Suprapubic skin (tissue), 4 donors: ENCODE measurements around the gene TXNDC17. TPM values are rescaled to one million over a fixed set of nuclear protein-coding genes. Genes with fewer than 3 reads are reported as not detected.

ENCODE experiments used
- DNase-seq, 2 donors: peaks; one replicate each; pipeline ENCODE4 v3.0.0-alpha.2; 2019; ENCODE audit warnings: low spot score in 2 of 2
- H3K27ac ChIP-seq: fragments of 200-600 bp; sonication (generic); one replicate; pipeline ENCODE4 v1.5.1; 2019
- H3K27me3 ChIP-seq: fragments of 200-600 bp; sonication (generic); one replicate; pipeline ENCODE4 v1.5.1; 2019
- H3K36me3 ChIP-seq: fragments of 200-600 bp; sonication (generic); one replicate; pipeline ENCODE4 v1.5.1; 2019
- H3K4me1 ChIP-seq: fragments of 200-600 bp; sonication (generic); one replicate; pipeline ENCODE4 v1.5.1; 2019
- H3K4me3 ChIP-seq: fragments of 200-600 bp; sonication (generic); one replicate; pipeline ENCODE4 v1.5.1; 2019; ENCODE audit warnings: mild to moderate bottlenecking
- H3K9me3 ChIP-seq: fragments of 200-600 bp; sonication (generic); one replicate; pipeline ENCODE4 v1.5.1; 2019
- EP300 ChIP-seq: sonication (generic); formaldehyde crosslinking; IDR thresholded peaks from one replicate; pipeline ENCODE4 v1.6.1; 2017; ENCODE audit warnings: antibody characterized with exemption
- POLR2A ChIP-seq, 2 donors: fragments of 450-650 bp; IDR thresholded peaks; one replicate each; pipeline ENCODE4 v1.6.1; 2017; ENCODE audit warnings: antibody characterized with exemption in 2 of 2, mild to moderate bottlenecking in 2 of 2, moderate library complexity in 2 of 2
- POLR2AphosphoS5 ChIP-seq, 3 donors: sonication (generic); formaldehyde crosslinking; IDR thresholded peaks; one replicate each; pipeline ENCODE4 v1.6.1; 2017; ENCODE audit warnings: antibody characterized with exemption in 3 of 3
- WGBS: methylation state at CpG from one replicate; pipeline ENCODE4 v1.1.5; 2018; 5-methylcytosine and 5-hydroxymethylcytosine counted together
- total RNA-seq, 4 donors: library from RNA; depleted of rRNA; stranded (reverse); fragments of >200 nt; gene quantifications; one replicate each; pipeline ENCODE4 v1.1.0, GENCODE V29; 2016
- TF ChIP-seq, protein P1 (sequence below), 2 donors: fragments of 200-600 bp in 1 of 2; fragments of 450-650 bp in 1 of 2; sonication (generic) in 1 of 2; IDR thresholded peaks; one replicate each; pipeline ENCODE4 v1.5.1; 2016 to 2019; ENCODE audit warnings: antibody characterized with exemption in 2 of 2, mild to moderate bottlenecking in 1 of 2, moderate library complexity in 1 of 2

The TXNDC17 gene
- total RNA-seq, 4 donors from 2014 or later: 30.0 to 153 (median 92.9) TPM

- DNase-seq: no peak
- 77% methylated on average over 4 of the region's 4 CpGs for WGBS
- Histone ChIP-seq H3K27ac (no peak overlapping the region), H3K36me3 (no peaks in the 10 kb centered on the region), H3K27me3 (peaks cover 45% of the 10 kb centered on the region), H3K4me1 (no peaks in the 10 kb centered on the region), H3K9me3 (no peaks in the 10 kb centered on the region), H3K4me3 (no peak overlapping the region)
- TF ChIP-seq, protein P1, sequence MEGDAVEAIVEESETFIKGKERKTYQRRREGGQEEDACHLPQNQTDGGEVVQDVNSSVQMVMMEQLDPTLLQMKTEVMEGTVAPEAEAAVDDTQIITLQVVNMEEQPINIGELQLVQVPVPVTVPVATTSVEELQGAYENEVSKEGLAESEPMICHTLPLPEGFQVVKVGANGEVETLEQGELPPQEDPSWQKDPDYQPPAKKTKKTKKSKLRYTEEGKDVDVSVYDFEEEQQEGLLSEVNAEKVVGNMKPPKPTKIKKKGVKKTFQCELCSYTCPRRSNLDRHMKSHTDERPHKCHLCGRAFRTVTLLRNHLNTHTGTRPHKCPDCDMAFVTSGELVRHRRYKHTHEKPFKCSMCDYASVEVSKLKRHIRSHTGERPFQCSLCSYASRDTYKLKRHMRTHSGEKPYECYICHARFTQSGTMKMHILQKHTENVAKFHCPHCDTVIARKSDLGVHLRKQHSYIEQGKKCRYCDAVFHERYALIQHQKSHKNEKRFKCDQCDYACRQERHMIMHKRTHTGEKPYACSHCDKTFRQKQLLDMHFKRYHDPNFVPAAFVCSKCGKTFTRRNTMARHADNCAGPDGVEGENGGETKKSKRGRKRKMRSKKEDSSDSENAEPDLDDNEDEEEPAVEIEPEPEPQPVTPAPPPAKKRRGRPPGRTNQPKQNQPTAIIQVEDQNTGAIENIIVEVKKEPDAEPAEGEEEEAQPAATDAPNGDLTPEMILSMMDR (IDR thresholded peaks at IDR 0.05): no peak
- TF ChIP-seq POLR2A (IDR thresholded peaks at IDR 0.05): no peak
- TF ChIP-seq EP300: no peak
Observed at GRCh38 chr17:6681176-6681575, 40.3 kb downstream of the TXNDC17 start.

DNA sequence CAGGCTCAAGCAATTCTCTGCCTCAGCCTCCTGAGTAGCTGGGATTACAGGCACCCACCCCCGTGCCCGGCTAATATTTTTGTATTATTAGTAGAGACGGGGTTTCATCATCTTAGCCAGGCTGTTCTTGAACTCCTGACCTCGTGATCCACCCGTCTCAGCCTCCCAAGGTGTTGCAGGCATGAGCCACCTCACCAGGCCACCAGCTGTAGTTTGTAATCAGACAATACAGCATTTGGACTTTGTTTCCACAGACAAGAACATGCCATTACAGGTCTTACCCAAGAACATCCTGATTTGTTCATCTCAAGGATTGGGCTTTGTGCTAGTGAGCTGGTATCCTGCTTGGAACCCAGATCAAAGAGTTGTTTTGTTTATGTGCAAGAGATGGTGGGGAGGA, 40.8 kb downstream of the TXNDC17 start:
- Histone ChIP-seq H3K4me3 (no peak overlapping the region), H3K27ac (no peak overlapping the region), H3K36me3 (no peaks in the 10 kb centered on the region), H3K27me3 (peaks cover 42% of the 10 kb centered on the region), H3K4me1 (no peaks in the 10 kb centered on the region), H3K9me3 (no peaks in the 10 kb centered on the region)
- TF ChIP-seq POLR2AphosphoS5 (IDR thresholded peaks at IDR 0.05) (no peak), POLR2A (IDR thresholded peaks at IDR 0.05) (no peak), EP300 (no peak)
- TF ChIP-seq, protein P1 (IDR thresholded peaks at IDR 0.05): no peak
- 69% methylated on average over 5 of the region's 5 CpGs for WGBS
- DNase-seq: no peak

GRCh38 chr17:6682339-6682738, 41.5 kb downstream of the TXNDC17 start:
- 88% methylated on average over 4 of the region's 4 CpGs for WGBS
- Histone ChIP-seq H3K36me3 (no peaks in the 10 kb centered on the region), H3K9me3 (no peaks in the 10 kb centered on the region), H3K27ac (no peak overlapping the region), H3K4me3 (no peak overlapping the region), H3K27me3 (peaks cover 36% of the 10 kb centered on the region), H3K4me1 (no peaks in the 10 kb centered on the region)
- TF ChIP-seq POLR2A (IDR thresholded peaks at IDR 0.05) (no peak), EP300 (no peak), POLR2AphosphoS5 (IDR thresholded peaks at IDR 0.05) (no peak)
- TF ChIP-seq, protein P1 (IDR thresholded peaks at IDR 0.05): no peak
- no peak for DNase-seq

GRCh38 chr17:6683081-6683684, 42.3 kb downstream of the TXNDC17 start:
- Histone ChIP-seq H3K36me3 (no peaks in the 10 kb centered on the region), H3K4me1 (no peaks in the 10 kb centered on the region), H3K27ac (no peak overlapping the region), H3K9me3 (no peaks in the 10 kb centered on the region), H3K4me3 (no peak overlapping the region), H3K27me3 (peaks cover 30% of the 10 kb centered on the region)
- WGBS: 98% methylated on average over 3 of the region's 3 CpGs
- TF ChIP-seq, protein P1 (IDR thresholded peaks at IDR 0.05): no peak
- TF ChIP-seq POLR2AphosphoS5 (IDR thresholded peaks at IDR 0.05): no peak
- no peak for TF ChIP-seq EP300
- TF ChIP-seq POLR2A (IDR thresholded peaks at IDR 0.05): no peak
- no peak for DNase-seq

DNA sequence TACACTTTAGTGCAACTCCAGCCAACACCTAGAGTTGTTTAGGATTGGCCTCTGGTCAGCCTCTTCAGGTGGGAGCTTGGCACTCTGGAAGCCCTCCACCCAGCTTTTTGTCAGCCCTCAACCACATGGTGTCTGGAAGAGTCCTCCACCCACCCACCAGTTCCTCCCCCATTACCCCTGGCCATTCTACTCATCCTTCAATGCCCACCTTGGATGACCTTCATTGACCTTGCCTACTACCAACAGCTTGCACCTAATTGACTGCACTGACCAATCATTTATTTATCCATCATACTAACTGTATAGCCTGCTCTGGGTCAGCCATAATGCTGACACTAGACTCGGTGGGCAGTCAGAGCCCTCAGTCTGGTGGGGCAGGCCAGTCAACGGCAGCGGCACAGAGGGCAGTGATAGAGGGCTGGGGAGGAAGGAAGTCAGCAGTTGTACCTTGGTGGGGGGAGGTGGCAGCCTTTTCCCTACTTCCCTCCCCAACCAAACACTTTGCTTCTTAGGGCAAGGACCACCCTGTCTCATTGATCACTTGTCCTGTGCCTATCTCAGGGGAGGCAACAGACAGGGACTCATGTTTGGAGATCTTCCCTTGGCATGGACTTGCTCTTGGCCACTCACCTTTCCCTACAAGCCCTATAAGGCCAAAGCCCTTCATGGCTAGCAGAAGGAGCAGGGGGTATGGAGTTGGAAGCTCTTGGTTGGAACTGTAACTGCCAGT, 43.0 kb downstream of the TXNDC17 start:
- no peaks in the 10 kb centered on the region for H3K9me3 ChIP-seq
- no peak overlapping the region for H3K27ac ChIP-seq
- 93% methylated on average over 3 of the region's 3 CpGs for WGBS
- no peak overlapping the region for H3K4me3 ChIP-seq
- H3K4me1 ChIP-seq: no peaks in the 10 kb centered on the region
- no peaks in the 10 kb centered on the region for H3K36me3 ChIP-seq
- no peak for DNase-seq
- TF ChIP-seq POLR2AphosphoS5 (IDR thresholded peaks at IDR 0.05) (no peak), EP300 (no peak), POLR2A (IDR thresholded peaks at IDR 0.05) (no peak)
- TF ChIP-seq, protein P1 (IDR thresholded peaks at IDR 0.05): no peak
- H3K27me3 ChIP-seq: peaks cover 24% of the 10 kb centered on the region
